Keratinocyte (primary cell): ENCODE data around the gene GGA2. TPM values are rescaled to one million over a fixed set of nuclear protein-coding genes. Genes with fewer than 3 reads are reported as not detected.

Experiments
- DNase-seq: peaks from one replicate; pipeline ENCODE4 v3.0.0-alpha.2; 2011; ENCODE audit warnings: low read depth, missing footprints, low spot score
- FAIRE-seq: peaks from 2 replicates; lab custom pipeline; 2011; peaks lifted over from hg19 to GRCh38; lab: Jason Lieb, UNC
- H2AFZ ChIP-seq: 2 replicates; pipeline ENCODE4 v1.6.0; 2012; ENCODE audit warnings: low read length, control low read depth, inconsistent platforms; ENCODE audit not compliant: control insufficient read depth
- H3K27ac ChIP-seq: 2 replicates; pipeline ENCODE4 v1.5.1; 2011; ENCODE audit warnings: low read length; ENCODE audit not compliant: control insufficient read depth, insufficient read depth
- H3K27me3 ChIP-seq: 3 replicates; pipeline ENCODE4 v1.6.0; 2011; ENCODE audit warnings: low read length; ENCODE audit not compliant: control insufficient read depth, insufficient read depth; ENCODE audit errors: extremely low read depth
- H3K36me3 ChIP-seq, 2 experiments: 2 replicates in 1 of 2; 3 replicates in 1 of 2; pipeline ENCODE4 v1.5.1; 2011; ENCODE audit warnings: low read length in 2 of 2, mild to moderate bottlenecking in 1 of 2; ENCODE audit not compliant: control insufficient read depth in 2 of 2, insufficient read depth in 2 of 2; ENCODE audit errors: extremely low read depth in 1 of 2
- H3K4me1 ChIP-seq: 3 replicates; pipeline ENCODE4 v1.5.1; 2011; ENCODE audit warnings: low read length; ENCODE audit not compliant: control insufficient read depth, insufficient read depth; ENCODE audit errors: extremely low read depth
- H3K4me2 ChIP-seq: 3 replicates; pipeline ENCODE4 v1.6.0; 2011; ENCODE audit warnings: low read depth, low read length; ENCODE audit not compliant: control insufficient read depth, insufficient read depth; ENCODE audit errors: extremely low read depth
- H3K4me3 ChIP-seq, 3 experiments: fragments of 200-600 bp in 1 of 3; sonication (generic) in 1 of 3; 2 replicates in 2 of 3; 3 replicates in 1 of 3; pipeline ENCODE4 v1.5.1; 2011 to 2016; ENCODE audit warnings: low read length in 3 of 3, mild to moderate bottlenecking in 3 of 3, control low read depth in 2 of 3, inconsistent platforms in 1 of 3, low read depth in 1 of 3, mixed read lengths in 1 of 3, mixed run types in 1 of 3, moderate library complexity in 1 of 3; ENCODE audit not compliant: control insufficient read depth in 2 of 3, insufficient read depth in 2 of 3; ENCODE audit errors: extremely low read depth in 1 of 3
- H3K79me2 ChIP-seq: 2 replicates; pipeline ENCODE4 v1.6.0; 2012; ENCODE audit warnings: low read length; ENCODE audit not compliant: control insufficient read depth, insufficient read depth
- H3K9ac ChIP-seq: 3 replicates; pipeline ENCODE4 v1.6.0; 2011; ENCODE audit warnings: low read length; ENCODE audit not compliant: control insufficient read depth, insufficient read depth; ENCODE audit errors: extremely low read depth
- H3K9me1 ChIP-seq: 3 replicates; pipeline ENCODE4 v1.6.0; 2011; ENCODE audit warnings: low read length; ENCODE audit not compliant: control insufficient read depth, insufficient read depth; ENCODE audit errors: extremely low read depth
- H3K9me3 ChIP-seq: 2 replicates; pipeline ENCODE4 v1.5.1; 2012; ENCODE audit warnings: low read depth, low read length; ENCODE audit not compliant: control insufficient read depth
- H4K20me1 ChIP-seq: 3 replicates; pipeline ENCODE4 v1.6.0; 2011; ENCODE audit warnings: low read length; ENCODE audit not compliant: control insufficient read depth, insufficient read depth; ENCODE audit errors: extremely low read depth
- EZH2 ChIP-seq: IDR thresholded peaks from one replicate; pipeline ENCODE4 v1.6.1; 2012; ENCODE audit warnings: inconsistent platforms, mild to moderate bottlenecking, low read length, moderate library complexity
- dilution Hi-C: fragments of 300-500 bp; cut with MboI; formaldehyde crosslinking; loops from one replicate; pipeline ENCODE4 v1.7.0; 2020; ENCODE audit warnings: low sequenced_read_pairs; ENCODE audit not compliant: extremely low pct_ligation_motif_present
- polyA plus RNA-seq, 5 experiments: library from polyadenylated mRNA; depleted of rRNA in 3 of 5; stranded (reverse) in 3 of 5; stranded (forward) in 1 of 5; unstranded in 1 of 5; fragments of >200 nt; gene quantifications; 1 replicate in 1 of 5; 2 replicates in 3 of 5; 3 replicates in 1 of 5; pipeline versions ENCODE4 v1.2.1 to v1.2.3, GENCODE V29; 2011 to 2012; ENCODE audit warnings: missing spikeins in 2 of 5, low read depth in 1 of 5, low replicate concordance in 1 of 5
- TF ChIP-seq, protein P1 (sequence below), 3 experiments: IDR thresholded peaks in 1 of 3; conservative IDR thresholded peaks in 1 of 3; optimal IDR thresholded peaks in 1 of 3; 2 replicates in 2 of 3; 3 replicates in 1 of 3; pipeline versions ENCODE3 to v1.5.1; 2011; ENCODE audit warnings: low read length in 3 of 3, mild to moderate bottlenecking in 3 of 3, moderate library complexity in 2 of 3, control low read depth in 1 of 3, inconsistent platforms in 1 of 3; ENCODE audit not compliant: insufficient read depth in 2 of 3; ENCODE audit errors: extremely low read depth in 1 of 3

The GGA2 gene
- polyA plus RNA-seq, 1 donor (not counting 4 experiments of a cell fraction or from before 2014, with no cell fraction given): 54.1 TPM

- Histone ChIP-seq H3K4me2 (no peak overlapping the region), H3K9ac (no peak overlapping the region), H2AFZ (no peak overlapping the region), H3K9me1 (peaks cover 7% of the 10 kb centered on the region), H3K79me2 (peaks cover 4% of the 10 kb centered on the region), H3K27ac (no peak overlapping the region), H3K36me3 (peaks cover 35 to 63% of the 10 kb centered on the region in 2 experiments), H3K27me3 (no peaks in the 10 kb centered on the region), H4K20me1 (no peaks in the 10 kb centered on the region), H3K9me3 (no peaks in the 10 kb centered on the region), H3K4me3 (no peak overlapping the region), H3K4me1 (peaks cover 3% of the 10 kb centered on the region)
- DNase-seq (no peak), FAIRE-seq (no peak)
- no peak for TF ChIP-seq EZH2
- TF ChIP-seq, protein P1, sequence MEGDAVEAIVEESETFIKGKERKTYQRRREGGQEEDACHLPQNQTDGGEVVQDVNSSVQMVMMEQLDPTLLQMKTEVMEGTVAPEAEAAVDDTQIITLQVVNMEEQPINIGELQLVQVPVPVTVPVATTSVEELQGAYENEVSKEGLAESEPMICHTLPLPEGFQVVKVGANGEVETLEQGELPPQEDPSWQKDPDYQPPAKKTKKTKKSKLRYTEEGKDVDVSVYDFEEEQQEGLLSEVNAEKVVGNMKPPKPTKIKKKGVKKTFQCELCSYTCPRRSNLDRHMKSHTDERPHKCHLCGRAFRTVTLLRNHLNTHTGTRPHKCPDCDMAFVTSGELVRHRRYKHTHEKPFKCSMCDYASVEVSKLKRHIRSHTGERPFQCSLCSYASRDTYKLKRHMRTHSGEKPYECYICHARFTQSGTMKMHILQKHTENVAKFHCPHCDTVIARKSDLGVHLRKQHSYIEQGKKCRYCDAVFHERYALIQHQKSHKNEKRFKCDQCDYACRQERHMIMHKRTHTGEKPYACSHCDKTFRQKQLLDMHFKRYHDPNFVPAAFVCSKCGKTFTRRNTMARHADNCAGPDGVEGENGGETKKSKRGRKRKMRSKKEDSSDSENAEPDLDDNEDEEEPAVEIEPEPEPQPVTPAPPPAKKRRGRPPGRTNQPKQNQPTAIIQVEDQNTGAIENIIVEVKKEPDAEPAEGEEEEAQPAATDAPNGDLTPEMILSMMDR (optimal IDR thresholded peaks at IDR 0.05 in 1 of 3, IDR thresholded peaks at IDR 0.05 in 1 of 3, conservative IDR thresholded peaks at IDR 0.05 in 1 of 3; ENCODE audit: extremely low read depth in 1 of 3, insufficient read depth in 2 of 3, low read length in 3 of 3): no peak
- dilution Hi-C loops: no loop called here
These were observed 24.5 kb downstream of the GGA2 start for GRCh38 chr16:23485841-23486240.

DNA sequence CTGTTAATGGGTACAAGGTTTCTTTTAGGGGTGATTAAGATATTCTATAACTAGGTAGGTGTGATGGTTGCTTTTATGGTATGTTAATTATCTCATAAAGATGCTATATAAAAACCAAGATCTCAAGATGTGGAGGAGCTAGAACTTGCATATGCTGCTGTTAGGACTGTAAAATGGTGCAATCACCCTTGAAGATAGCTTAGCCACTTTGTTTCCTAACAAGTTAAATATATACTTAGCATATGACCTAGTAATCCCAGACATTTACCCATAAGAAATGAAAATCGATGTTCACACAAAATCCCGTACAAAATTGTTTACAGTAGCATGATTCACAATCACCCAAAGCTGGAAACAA is 25.1 kb downstream of the GGA2 start:
- no peak for TF ChIP-seq EZH2
- TF ChIP-seq, protein P1 (optimal IDR thresholded peaks at IDR 0.05 in 1 of 3, IDR thresholded peaks at IDR 0.05 in 1 of 3, conservative IDR thresholded peaks at IDR 0.05 in 1 of 3; ENCODE audit: extremely low read depth in 1 of 3, insufficient read depth in 2 of 3, low read length in 3 of 3): no peak
- DNase-seq (no peak), FAIRE-seq (no peak)
- dilution Hi-C loops: no loop called here
- Histone ChIP-seq H3K4me2 (no peak overlapping the region), H3K9ac (no peak overlapping the region), H3K36me3 (peaks cover 36 to 67% of the 10 kb centered on the region in 2 experiments), H3K4me3 (no peak overlapping the region), H3K9me3 (no peaks in the 10 kb centered on the region), H3K79me2 (peaks cover 4% of the 10 kb centered on the region), H3K9me1 (peaks cover 7% of the 10 kb centered on the region), H3K27me3 (no peaks in the 10 kb centered on the region), H2AFZ (no peak overlapping the region), H4K20me1 (no peaks in the 10 kb centered on the region), H3K27ac (no peak overlapping the region), H3K4me1 (no peaks in the 10 kb centered on the region)
